ENCODE measurements around the gene KPTN. TPM values are rescaled to one million over a fixed set of nuclear protein-coding genes. Genes with fewer than 3 reads are reported as not detected.

The KPTN gene
- total and polyA plus RNA-seq, 2 donors (not counting 1 experiment from before 2014, with no cell fraction given), result 8.1 to 11.4 TPM

DNA sequence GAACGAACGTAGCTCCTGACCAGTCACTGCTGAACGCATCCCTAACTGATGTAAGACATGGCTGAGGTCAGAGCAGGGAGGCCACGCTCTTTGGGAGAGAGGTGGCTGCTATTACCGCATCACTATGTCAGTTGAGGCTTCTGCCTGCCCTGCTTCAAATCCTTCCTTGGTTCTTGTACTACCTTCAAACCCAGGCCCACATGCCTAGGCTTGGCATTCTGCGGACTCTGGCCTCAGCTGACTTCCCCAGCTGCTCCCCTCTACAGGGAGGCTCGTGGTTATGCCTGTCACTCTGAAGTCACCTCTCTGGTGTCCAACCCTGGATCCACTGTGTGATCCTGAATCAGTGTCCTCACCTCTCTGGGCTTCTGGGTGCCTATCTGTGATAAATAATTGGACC, 49.9 kb downstream of the KPTN start:
- H3K27me3 ChIP-seq (replicated peaks in 1 of 4; ENCODE audit: control extremely low read depth in 1 of 4, control insufficient read depth in 3 of 4, insufficient read depth in 4 of 4, low read length in 3 of 4), result peaks cover 0 to 83% (median 43%) of the 10 kb centered on the region in 4 experiments
- Mint-ChIP-seq H3K27me3 (peaks cover 68% of the 10 kb centered on the region), H3K4me1 (peaks cover 15% of the 10 kb centered on the region), H3K27ac (no peak overlapping the region), H3K4me3 (no peak overlapping the region), H3K9me3 (ENCODE audit: insufficient read depth) (no peaks in the 10 kb centered on the region)
- no peak overlapping the region for H3K4me3 ChIP-seq (ENCODE audit: control extremely low read depth in 1 of 5, extremely low read depth in 1 of 5, insufficient read depth in 1 of 5, low read depth in 2 of 5, low read length in 4 of 5)
- H3K79me2 ChIP-seq (ENCODE audit: control insufficient read depth, insufficient read depth, low read length), result no peaks in the 10 kb centered on the region
- no peaks in the 10 kb centered on the region for H4K20me1 ChIP-seq (ENCODE audit: control insufficient read depth, insufficient read depth, low read length, poor library complexity, severe bottlenecking)
- no peak for DNase-seq
- no peak overlapping the region for H3K4me2 ChIP-seq (replicated peaks; ENCODE audit: low read depth, low read length, poor library complexity, severe bottlenecking)
- no peaks in the 10 kb centered on the region for H3K36me3 ChIP-seq (replicated peaks in 1 of 2; ENCODE audit: control extremely low read depth in 1 of 2, control insufficient read depth in 1 of 2, extremely low read depth in 1 of 2, insufficient read depth in 2 of 2, low read length in 1 of 2)
- TF ChIP-seq, protein P1, sequence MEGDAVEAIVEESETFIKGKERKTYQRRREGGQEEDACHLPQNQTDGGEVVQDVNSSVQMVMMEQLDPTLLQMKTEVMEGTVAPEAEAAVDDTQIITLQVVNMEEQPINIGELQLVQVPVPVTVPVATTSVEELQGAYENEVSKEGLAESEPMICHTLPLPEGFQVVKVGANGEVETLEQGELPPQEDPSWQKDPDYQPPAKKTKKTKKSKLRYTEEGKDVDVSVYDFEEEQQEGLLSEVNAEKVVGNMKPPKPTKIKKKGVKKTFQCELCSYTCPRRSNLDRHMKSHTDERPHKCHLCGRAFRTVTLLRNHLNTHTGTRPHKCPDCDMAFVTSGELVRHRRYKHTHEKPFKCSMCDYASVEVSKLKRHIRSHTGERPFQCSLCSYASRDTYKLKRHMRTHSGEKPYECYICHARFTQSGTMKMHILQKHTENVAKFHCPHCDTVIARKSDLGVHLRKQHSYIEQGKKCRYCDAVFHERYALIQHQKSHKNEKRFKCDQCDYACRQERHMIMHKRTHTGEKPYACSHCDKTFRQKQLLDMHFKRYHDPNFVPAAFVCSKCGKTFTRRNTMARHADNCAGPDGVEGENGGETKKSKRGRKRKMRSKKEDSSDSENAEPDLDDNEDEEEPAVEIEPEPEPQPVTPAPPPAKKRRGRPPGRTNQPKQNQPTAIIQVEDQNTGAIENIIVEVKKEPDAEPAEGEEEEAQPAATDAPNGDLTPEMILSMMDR (IDR thresholded peaks at IDR 0.05), result no peak
- TF ChIP-seq EZH2 (IDR thresholded peaks at IDR 0.05; ENCODE audit: borderline replicate concordance, insufficient read depth, low read depth, low read length, poor library complexity, severe bottlenecking), result no peak
- ChIA-PET POLR2A (interaction anchor here (0.5 kb wide), 1 partner anchor 12 kb away, joined by 4 read pairs; no protein-coding TSS in a partner anchor), CTCF (interaction anchor here (0.6 to 9.0 kb wide), 7 partner anchors 82 to 324 kb away, joined by 3 to 175 read pairs (median 6); partner anchors contain the start of genes NAPA and NOP53)
- intact Hi-C loops (cut with micrococcal nuclease), result no loop called here
- ATAC-seq (ENCODE audit: low read depth), result no peak
- H3K9ac ChIP-seq (ENCODE audit: low read length), result no peak overlapping the region
- WGBS (ENCODE audit: insufficient coverage), result 91% methylated on average over 7 of the region's 7 CpGs
- no peak overlapping the region for H3K27ac ChIP-seq (ENCODE audit: low read length in 2 of 2)
- H2AFZ ChIP-seq (ENCODE audit: insufficient read depth, low read depth, low read length, poor library complexity, severe bottlenecking), result no peak overlapping the region
- peaks cover 0 to 28% (median 0%) of the 10 kb centered on the region in 3 donors for H3K9me3 ChIP-seq (ENCODE audit: control extremely low read depth in 1 of 3, control insufficient read depth in 2 of 3, insufficient read depth in 1 of 3, low read length in 2 of 3)
- peaks cover 14% of the 10 kb centered on the region in 2 donors for H3K4me1 ChIP-seq (ENCODE audit: control insufficient read depth in 2 of 2, insufficient read depth in 2 of 2, low read length in 2 of 2)

DNA sequence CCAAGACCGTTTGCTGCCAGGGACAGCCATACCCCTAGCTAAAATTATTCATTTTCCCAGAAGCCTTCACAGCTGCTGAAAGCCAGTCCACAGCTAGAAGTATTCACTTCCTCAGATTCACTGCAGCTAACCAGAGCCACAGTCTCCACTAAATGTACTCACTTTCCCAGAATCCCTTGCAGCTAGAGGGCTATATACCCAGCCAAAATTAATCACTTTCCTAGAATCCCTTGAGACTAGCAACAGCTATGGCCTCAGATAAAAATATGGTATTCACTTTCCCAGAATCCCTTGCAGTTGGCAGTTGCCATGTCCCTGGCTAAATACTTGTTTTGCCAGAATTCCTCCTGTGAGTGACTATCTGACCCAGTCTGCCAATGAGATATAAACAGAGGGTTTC, 50.9 kb downstream of the KPTN start:
- ATAC-seq (ENCODE audit: low read depth) (no peak), DNase-seq (no peak)
- POLR2A ChIA-PET, result no interaction called here
- Mint-ChIP-seq H3K27ac (no peak overlapping the region), H3K4me1 (peaks cover 16% of the 10 kb centered on the region), H3K4me3 (no peak overlapping the region), H3K27me3 (peaks cover 61% of the 10 kb centered on the region), H3K9me3 (ENCODE audit: insufficient read depth) (no peaks in the 10 kb centered on the region)
- Histone ChIP-seq H2AFZ (ENCODE audit: insufficient read depth, low read depth, low read length, poor library complexity, severe bottlenecking) (no peak overlapping the region), H3K36me3 (replicated peaks in 1 of 2; ENCODE audit: control extremely low read depth in 1 of 2, control insufficient read depth in 1 of 2, extremely low read depth in 1 of 2, insufficient read depth in 2 of 2, low read length in 1 of 2) (no peaks in the 10 kb centered on the region), H3K4me2 (replicated peaks; ENCODE audit: low read depth, low read length, poor library complexity, severe bottlenecking) (no peak overlapping the region), H3K27ac (ENCODE audit: low read length in 2 of 2) (no peak overlapping the region), H3K79me2 (ENCODE audit: control insufficient read depth, insufficient read depth, low read length) (no peaks in the 10 kb centered on the region), H3K9me3 (ENCODE audit: control extremely low read depth in 1 of 3, control insufficient read depth in 2 of 3, insufficient read depth in 1 of 3, low read length in 2 of 3) (peaks cover 0 to 27% (median 3%) of the 10 kb centered on the region in 3 donors), H3K27me3 (replicated peaks in 1 of 4; ENCODE audit: control extremely low read depth in 1 of 4, control insufficient read depth in 3 of 4, insufficient read depth in 4 of 4, low read length in 3 of 4) (peaks cover 0 to 86% (median 47%) of the 10 kb centered on the region in 4 experiments), H3K9ac (ENCODE audit: low read length) (no peak overlapping the region), H3K4me1 (ENCODE audit: control insufficient read depth in 2 of 2, insufficient read depth in 2 of 2, low read length in 2 of 2) (peaks cover 20% of the 10 kb centered on the region in 2 donors), H4K20me1 (ENCODE audit: control insufficient read depth, insufficient read depth, low read length, poor library complexity, severe bottlenecking) (no peaks in the 10 kb centered on the region), H3K4me3 (ENCODE audit: control extremely low read depth in 1 of 5, extremely low read depth in 1 of 5, insufficient read depth in 1 of 5, low read depth in 2 of 5, low read length in 4 of 5) (no peak overlapping the region)
- CTCF ChIA-PET, result interaction anchor here (1.1 to 9.0 kb wide), 5 partner anchors 51 to 307 kb away, joined by 4 to 175 read pairs (median 14); partner anchors contain the start of genes KPTN and NAPA
- intact Hi-C loops (cut with micrococcal nuclease), result no loop called here
- TF ChIP-seq, protein P1 (IDR thresholded peaks at IDR 0.05), result no peak
- TF ChIP-seq EZH2 (IDR thresholded peaks at IDR 0.05; ENCODE audit: borderline replicate concordance, insufficient read depth, low read depth, low read length, poor library complexity, severe bottlenecking), result no peak
- WGBS (ENCODE audit: insufficient coverage), result 0% methylated on average over 1 of the region's 1 CpG
